CD4-positive, alpha-beta T cell treated with Interleukin-21 for 1 hour (primary cell): Measurements from ENCODE around the gene IGF2BP2.

Source experiments
- DNase-seq: peaks from one replicate; pipeline ENCODE4 v3.0.0-alpha.2; 2020

The IGF2BP2 gene

DNA sequence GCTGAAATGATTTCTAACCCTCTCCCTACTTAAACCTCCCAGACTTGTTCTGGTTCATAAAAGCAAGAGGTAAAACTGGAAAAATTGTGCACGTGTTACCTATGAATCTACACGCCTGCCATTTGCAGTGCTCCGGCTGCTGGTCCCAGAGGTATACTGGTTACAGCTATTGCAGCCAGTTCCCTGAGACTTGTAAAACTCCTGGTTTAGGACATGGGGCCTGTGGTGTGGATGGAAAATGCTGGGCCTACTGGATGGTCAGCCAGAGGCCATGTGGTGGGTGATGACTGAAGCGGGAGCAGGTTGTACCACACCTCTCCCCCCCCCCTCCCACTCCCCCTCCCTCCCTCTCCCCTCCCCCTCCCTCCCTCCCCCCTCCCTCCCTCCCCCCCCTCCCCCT lies 193.7 kb downstream of the IGF2BP2 start:
- no peak for DNase-seq

GRCh38 chr3:185630182-185630622 lies 194.6 kb downstream of the IGF2BP2 start:
- DNase-seq: no peak

DNA sequence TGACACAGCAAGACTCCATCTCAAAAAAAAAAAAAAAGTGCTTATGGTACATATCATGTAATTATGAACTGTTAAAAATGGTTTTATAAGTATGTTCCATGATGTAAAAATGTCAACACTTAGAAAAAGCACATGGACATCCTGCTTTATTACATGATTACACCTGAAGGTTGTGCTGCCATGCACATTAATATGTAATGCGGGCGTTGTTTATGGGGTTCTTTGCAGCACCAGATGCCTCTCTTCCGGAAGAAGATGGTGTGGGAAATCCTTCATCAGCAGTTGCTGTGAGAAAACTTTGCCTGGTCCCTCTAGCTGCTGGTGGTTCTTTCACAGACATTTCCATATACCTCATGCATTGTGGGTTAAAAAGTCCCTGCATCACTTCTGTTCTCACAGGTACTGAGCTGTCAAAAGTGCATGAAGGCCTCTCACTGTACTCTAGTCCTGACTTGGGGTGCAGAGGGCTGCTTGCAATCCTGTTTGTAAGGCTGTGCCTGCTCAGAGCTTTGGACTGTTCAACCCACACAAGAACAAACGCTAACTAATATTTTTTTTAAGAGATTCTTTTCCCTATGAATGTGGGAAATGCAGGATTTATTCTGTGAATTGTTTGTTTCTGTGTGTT lies 195.2 kb downstream of the IGF2BP2 start:
- no peak for DNase-seq

- DNase-seq: no peak
These were observed 199.1 kb downstream of the IGF2BP2 start for GRCh38 chr3:185625784-185626183.

- DNase-seq: no peak
These were observed 200.7 kb downstream of the IGF2BP2 start for GRCh38 chr3:185623939-185624665.

DNA sequence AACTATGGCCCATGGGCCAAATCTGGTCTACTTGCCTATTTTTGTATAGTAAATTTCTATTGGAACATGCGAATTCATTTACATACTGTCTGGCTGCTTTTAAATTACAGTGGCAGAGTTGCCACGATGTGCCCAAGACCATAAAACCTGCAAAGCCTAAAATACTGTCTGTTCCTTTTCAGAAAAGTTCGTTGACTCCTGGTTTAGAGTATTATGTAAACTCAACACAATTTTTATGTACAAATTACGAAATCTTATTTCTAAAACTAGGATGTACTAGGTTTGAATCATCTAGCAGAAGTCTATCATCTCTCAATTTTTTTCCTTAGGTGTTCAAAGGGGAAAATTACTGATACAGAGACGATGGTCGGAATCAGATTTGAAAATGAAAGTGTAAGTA lies 211.8 kb downstream of the IGF2BP2 start:
- no peak for DNase-seq

DNA sequence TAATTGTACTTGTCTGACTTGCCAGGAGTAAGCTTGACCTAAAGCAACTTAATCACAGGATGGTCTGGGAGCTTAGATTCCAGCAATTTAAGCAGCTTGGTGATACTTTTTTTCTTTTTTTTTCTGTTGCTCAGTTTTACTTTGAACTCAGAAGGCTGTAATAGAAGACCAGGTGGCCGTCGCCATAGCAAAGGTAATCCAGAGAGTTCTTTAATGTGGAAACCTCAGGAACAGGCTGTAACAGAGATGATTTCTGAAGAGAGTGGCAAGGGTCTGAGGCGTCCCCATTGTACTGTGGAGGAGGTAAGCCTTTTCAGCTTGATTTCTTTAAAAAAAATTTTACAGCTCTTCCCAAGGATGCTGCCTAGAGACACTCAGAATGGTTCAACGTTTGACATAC lies 218.6 kb downstream of the IGF2BP2 start:
- DNase-seq: no peak

DNA sequence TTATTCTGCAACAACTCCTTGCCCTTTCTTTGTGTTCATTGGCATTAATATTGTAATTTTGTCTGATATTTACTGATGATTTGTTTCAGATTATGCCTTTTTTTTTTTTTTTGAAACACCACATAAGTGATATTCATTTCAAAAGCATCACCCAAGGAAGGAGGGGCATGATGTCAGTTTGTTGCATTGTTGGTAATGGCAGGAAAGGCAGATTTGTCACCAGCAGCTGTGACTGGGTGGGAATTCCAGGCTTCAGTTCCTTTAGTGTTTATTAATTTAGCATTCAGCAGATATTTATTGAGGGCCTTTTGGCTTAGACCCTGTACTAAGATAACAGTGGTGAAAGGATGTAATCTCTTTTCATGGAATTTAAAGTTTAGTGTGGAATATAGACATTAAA lies 219.3 kb downstream of the IGF2BP2 start:
- DNase-seq: no peak

GRCh38 chr3:185595526-185595925 lies 229.3 kb downstream of the IGF2BP2 start:
- DNase-seq: no peak

- no peak for DNase-seq
These were observed 230.8 kb downstream of the IGF2BP2 start for GRCh38 chr3:185594073-185594472.
